GM12878 (cell line): ENCODE measurements around the gene MID1. TPM values are rescaled to one million over a fixed set of nuclear protein-coding genes. Genes with fewer than 3 reads are reported as not detected.

Experiments
- ATAC-seq: fragments of 200-7000 bp; cut with Tn5 transposase; 3 replicates; pipeline ENCODE4 v1.9.1; 2020; ENCODE audit warnings: mild to moderate bottlenecking, moderate library complexity
- BruUV-seq: library from RNA; stranded (reverse); fragments of 400-500 nt; replicated peaks from 2 replicates; lab custom pipeline; 2021; lab: Mats Ljungman, UMichigan
- CTCF ChIA-PET: fragments of 300-600 bp; sonication (Branson Sonifier 250); formaldehyde crosslinking; extraction: SDS; loops from one replicate; lab custom pipeline; 2021; ENCODE audit warnings: inconsistent platforms; lab: Yijun Ruan, JAX
- POLR2A ChIA-PET: fragments of 350-600 bp; formaldehyde crosslinking; extraction: SDS; loops from one replicate; lab custom pipeline; 2021; ENCODE audit warnings: inconsistent platforms; lab: Charles Lee
- RAD21 ChIA-PET: fragments of 300-600 bp; sonication (Branson Sonifier 250); formaldehyde crosslinking; loops from one replicate; lab custom pipeline; 2023; ENCODE audit warnings: antibody characterized with exemption; ENCODE audit not compliant: unreplicated experiment; lab: Charles Lee
- SMC1A ChIA-PET: fragments of 300-600 bp; sonication (Branson Sonifier 250); formaldehyde crosslinking; loops from one replicate; lab custom pipeline; 2023; ENCODE audit not compliant: unreplicated experiment, uncharacterized antibody; lab: Charles Lee
- DNase-seq: peaks from one replicate; pipeline ENCODE4 v3.0.0-alpha.2; 2011; ENCODE audit warnings: low read depth, low spot score
- FAIRE-seq: peaks from 3 replicates; lab custom pipeline; 2011; peaks lifted over from hg19 to GRCh38; lab: Jason Lieb, UNC
- H2AFZ ChIP-seq: 2 replicates; pipeline ENCODE4 v1.6.0; 2011; ENCODE audit warnings: low read depth, low read length, control low read depth; ENCODE audit not compliant: control insufficient read depth
- H3K27ac ChIP-seq: 2 replicates; pipeline ENCODE4 v1.5.1; 2011; ENCODE audit warnings: control low read depth; ENCODE audit not compliant: control insufficient read depth, insufficient read depth
- H3K27me3 ChIP-seq, 2 experiments: replicated peaks in 1 of 2; 2 replicates each; pipeline versions ENCODE4 v1.6.0 to v1.6.1; 2011; ENCODE audit warnings: low read length in 1 of 2; ENCODE audit not compliant: control insufficient read depth in 2 of 2, insufficient read depth in 2 of 2
- H3K36me3 ChIP-seq, 2 experiments: 2 replicates each; pipeline ENCODE4 v1.5.1; 2011; ENCODE audit warnings: low read length in 1 of 2; ENCODE audit not compliant: control insufficient read depth in 2 of 2, insufficient read depth in 2 of 2
- H3K4me1 ChIP-seq: 2 replicates; pipeline ENCODE4 v1.6.1; 2011; ENCODE audit warnings: mild to moderate bottlenecking, low read length, moderate library complexity, mixed read lengths; ENCODE audit not compliant: control insufficient read depth, insufficient read depth
- H3K4me2 ChIP-seq: 2 replicates; pipeline ENCODE4 v1.6.0; 2011; ENCODE audit warnings: control low read depth; ENCODE audit not compliant: control insufficient read depth, insufficient read depth
- H3K4me3 ChIP-seq: fragments of 200-600 bp; sonication (generic); 2 replicates; pipeline ENCODE4 v1.5.1; 2016
- H3K79me2 ChIP-seq: 2 replicates; pipeline ENCODE4 v1.6.0; 2011; ENCODE audit warnings: low read length; ENCODE audit not compliant: control insufficient read depth, insufficient read depth
- H3K9ac ChIP-seq: 2 replicates; pipeline ENCODE4 v1.8.0; 2011; ENCODE audit warnings: low read length, control low read depth, mixed read lengths; ENCODE audit not compliant: control insufficient read depth, insufficient read depth
- H3K9me3 ChIP-seq: replicated peaks from 3 replicates; pipeline ENCODE4 v1.5.1; 2011; ENCODE audit warnings: mild to moderate bottlenecking, low read length; ENCODE audit not compliant: control insufficient read depth, insufficient read depth
- H4K20me1 ChIP-seq: 2 replicates; pipeline ENCODE4 v1.6.0; 2011; ENCODE audit not compliant: control insufficient read depth, insufficient read depth
- CHD1 ChIP-seq: IDR thresholded peaks from 2 replicates; pipeline ENCODE4 v1.6.1; 2012; ENCODE audit warnings: low read depth, low read length, improper control_type of control experiment
- DPF2 ChIP-seq: fragments of 450-650 bp; IDR thresholded peaks from 2 replicates; pipeline ENCODE4 v1.6.1; 2017; ENCODE audit warnings: mild to moderate bottlenecking
- EED ChIP-seq: sonication (generic); IDR thresholded peaks from 2 replicates; pipeline ENCODE4 v1.6.1; 2016; ENCODE audit warnings: antibody characterized with exemption, low read depth
- HCFC1 ChIP-seq: fragments of 150-350 bp; IDR thresholded peaks from 2 replicates; pipeline ENCODE4 v1.6.1; 2014; ENCODE audit warnings: low read length
- IKZF2 ChIP-seq, 2 experiments: fragments of 450-650 bp; IDR thresholded peaks; 2 replicates each; pipeline ENCODE4 v1.6.1; 2017; ENCODE audit warnings: mild to moderate bottlenecking in 2 of 2, moderate library complexity in 2 of 2
- KLF5 ChIP-seq: fragments of 450-650 bp; IDR thresholded peaks from 2 replicates; pipeline ENCODE4 v1.6.1; 2014; ENCODE audit warnings: mild to moderate bottlenecking; ENCODE audit not compliant: partially characterized antibody
- RAD21 ChIP-seq: IDR thresholded peaks from 2 replicates; pipeline ENCODE4 v1.6.1; 2011; ENCODE audit warnings: mild to moderate bottlenecking, low read depth, low read length, moderate library complexity; ENCODE audit not compliant: insufficient read depth
- SPI1 ChIP-seq: IDR thresholded peaks from 2 replicates; pipeline ENCODE4 v1.6.1; 2011; ENCODE audit warnings: low read depth, mild to moderate bottlenecking, low read length, moderate library complexity, borderline replicate concordance; ENCODE audit not compliant: insufficient read depth
- SREBF1 ChIP-seq: IDR thresholded peaks from 2 replicates; pipeline ENCODE4 v1.6.1; 2012; ENCODE audit warnings: mild to moderate bottlenecking, low read length
- STAT1 ChIP-seq: fragments of 450-650 bp; conservative IDR thresholded peaks from 2 replicates; pipeline ENCODE4 v1.6.1; 2014; ENCODE audit warnings: antibody characterized with exemption, mild to moderate bottlenecking
- STAT3 ChIP-seq: IDR thresholded peaks from 2 replicates; pipeline ENCODE4 v1.6.1; 2011; ENCODE audit warnings: low read depth, low read length, improper control_type of control experiment
- ZBED1 ChIP-seq: IDR thresholded peaks from 2 replicates; pipeline ENCODE4 v1.6.1; 2016; ENCODE audit warnings: borderline replicate concordance
- ZBTB4 ChIP-seq: fragments of 450-650 bp; formaldehyde crosslinking; IDR thresholded peaks from 2 replicates; pipeline ENCODE4 v1.4.0; 2022; ENCODE audit warnings: mild to moderate bottlenecking, moderate library complexity
- WGBS: methylation state at CpG from one replicate; pipeline ENCODE4 v1.1.6; 2016; ENCODE audit warnings: low lambda C conversion rate; ENCODE audit not compliant: insufficient replicate concordance, insufficient coverage; ENCODE audit errors: missing lambda C conversion rate; 5-methylcytosine and 5-hydroxymethylcytosine counted together
- in situ Hi-C: fragments of 300-500 bp; cut with MboI; formaldehyde crosslinking; loops from 9 replicates; pipeline ENCODE4 v1.14.3; 2018; ENCODE audit warnings: mixed read lengths
- intact Hi-C: fragments of 100-400 bp; cut with micrococcal nuclease; formaldehyde crosslinking; loops from one replicate; pipeline ENCODE4 v1.14.2; 2022; ENCODE audit not compliant: unreplicated experiment
- polyA plus RNA-seq, 11 experiments: library from polyadenylated mRNA; depleted of rRNA in 4 of 11; unstranded in 6 of 11; stranded (reverse) in 5 of 11; fragments of >200 nt; fragmentation: Nextera tagmentation in 4 of 11; fragmentation: Illumina TruSeq in 1 of 11; extraction: Ambion mirVana in 4 of 11; extraction: Trizol in 1 of 11; gene quantifications; 1 replicate in 1 of 11; 2 replicates in 10 of 11; pipeline versions ENCODE4 v1.2.1 to v1.2.3, GENCODE V29; 2011 to 2016; ENCODE audit warnings: inconsistent platforms in 2 of 11, missing spikeins in 2 of 11, low read depth in 1 of 11
- total RNA-seq, 4 experiments: library from RNA; depleted of rRNA in 3 of 4; stranded (reverse); fragments of >200 nt in 3 of 4; fragmentation: Illumina TruSeq in 1 of 4; extraction: Trizol in 1 of 4; gene quantifications; 2 replicates each; pipeline versions ENCODE4 v1.2.1 to v1.2.3, GENCODE V29; 2013 to 2021
- TF ChIP-seq, protein P1 (sequence below): IDR thresholded peaks from 2 replicates; pipeline ENCODE4 v1.6.1; 2011; ENCODE audit warnings: mild to moderate bottlenecking, low read depth, low read length, moderate library complexity; ENCODE audit not compliant: insufficient replicate concordance

The MID1 gene
- total and polyA plus RNA-seq, 10 of the 15 experiments (the other 5 are each of a cell fraction or from before 2014, with no cell fraction given), result 0.04 to 0.51 (median 0.14) TPM; not detected in 1

DNA sequence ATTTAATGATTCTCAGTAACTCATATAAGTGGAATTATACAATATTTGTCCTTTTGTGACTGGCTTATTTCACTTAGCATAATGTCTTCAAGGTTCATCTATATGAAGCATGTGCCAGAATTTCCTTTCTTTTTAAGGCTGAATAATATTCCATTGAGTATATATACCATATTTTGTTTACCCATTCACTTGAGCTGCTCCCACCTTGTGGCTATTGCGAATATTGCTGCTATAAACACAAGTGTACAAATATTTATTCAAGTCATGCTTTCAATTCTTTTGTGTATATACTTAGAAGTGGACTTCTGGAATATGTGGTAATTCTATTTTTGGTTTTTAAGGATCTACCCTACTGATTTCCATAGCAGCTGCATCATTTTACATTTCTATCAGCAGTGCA is 219.1 kb downstream of the MID1 start:
- 0% methylated on average over 1 of the region's 1 CpG for WGBS

DNA sequence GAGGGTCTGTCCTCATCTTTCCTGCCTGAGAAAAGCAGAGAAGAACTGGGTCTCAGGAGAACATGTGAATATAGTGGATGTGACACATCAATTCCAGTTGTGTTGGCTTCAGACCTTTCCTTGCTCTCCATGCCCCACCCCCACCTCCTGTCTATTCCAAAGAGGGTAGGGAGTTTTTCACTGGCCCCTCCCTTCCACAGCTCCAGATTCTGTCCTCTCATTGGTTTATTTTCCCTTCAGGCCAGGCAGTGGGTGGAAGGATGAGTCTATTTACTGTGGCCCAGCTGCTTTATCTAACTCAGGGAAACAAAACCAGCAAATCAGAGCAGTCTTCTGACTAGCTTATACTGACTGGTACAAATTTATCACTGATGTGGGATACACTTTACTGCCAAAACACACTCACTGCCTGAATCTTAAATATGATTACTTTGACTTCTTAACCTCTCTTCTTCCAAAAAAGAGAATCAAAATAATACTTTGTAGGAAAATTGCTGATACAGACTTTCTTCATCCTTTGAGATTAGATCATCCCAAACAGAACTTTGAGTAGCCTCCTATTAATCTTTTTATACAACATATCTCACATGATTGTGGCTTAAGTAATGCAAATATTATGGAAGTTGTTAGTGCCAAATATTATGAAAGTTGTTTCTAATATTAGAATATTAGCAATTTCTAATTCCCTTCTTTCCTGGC is 221.2 kb downstream of the MID1 start:
- in situ Hi-C loops (no loop called here), intact Hi-C loops (loop anchor here (5.0 kb wide), 1 partner anchor 207 kb away; no protein-coding TSS in a partner anchor)
- Histone ChIP-seq H3K27me3 (no peaks in the 10 kb centered on the region), H3K4me3 (no peak overlapping the region), H3K9ac (no peak overlapping the region), H3K27ac (no peak overlapping the region), H2AFZ (no peak overlapping the region), H3K36me3 (no peaks in the 10 kb centered on the region), H3K4me1 (no peaks in the 10 kb centered on the region), H3K79me2 (no peaks in the 10 kb centered on the region), H3K4me2 (no peak overlapping the region), H3K9me3 (no peaks in the 10 kb centered on the region), H4K20me1 (no peaks in the 10 kb centered on the region; the same call in 1 of the 2 replicates)
- RAD21 ChIA-PET, result no interaction called here
- CTCF ChIA-PET, result interaction anchor here (0.6 kb wide), 1 partner anchor 646 kb away, joined by 3 read pairs; no protein-coding TSS in a partner anchor
- POLR2A ChIA-PET, result interaction anchor here (0.6 kb wide), 1 partner anchor 10 kb away, joined by 5 read pairs; no protein-coding TSS in a partner anchor
- SMC1A ChIA-PET, result interaction anchor here (2.7 kb wide), 1 partner anchor 209 kb away, joined by 13 read pairs; no protein-coding TSS in a partner anchor
- no peak for FAIRE-seq
- no peak for ATAC-seq
- DNase-seq, result no peak
- BruUV-seq, result no TSS peak
- no peak for TF ChIP-seq ZBTB4 (CRISPR knock-in tag)
- no peak for TF ChIP-seq ZBED1
- no peak for TF ChIP-seq STAT3
- TF ChIP-seq, protein P1, sequence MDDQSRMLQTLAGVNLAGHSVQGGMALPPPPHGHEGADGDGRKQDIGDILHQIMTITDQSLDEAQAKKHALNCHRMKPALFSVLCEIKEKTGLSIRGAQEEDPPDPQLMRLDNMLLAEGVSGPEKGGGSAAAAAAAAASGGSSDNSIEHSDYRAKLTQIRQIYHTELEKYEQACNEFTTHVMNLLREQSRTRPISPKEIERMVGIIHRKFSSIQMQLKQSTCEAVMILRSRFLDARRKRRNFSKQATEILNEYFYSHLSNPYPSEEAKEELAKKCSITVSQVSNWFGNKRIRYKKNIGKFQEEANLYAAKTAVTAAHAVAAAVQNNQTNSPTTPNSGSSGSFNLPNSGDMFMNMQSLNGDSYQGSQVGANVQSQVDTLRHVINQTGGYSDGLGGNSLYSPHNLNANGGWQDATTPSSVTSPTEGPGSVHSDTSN, result no peak
- TF ChIP-seq CHD1, result no peak
- TF ChIP-seq IKZF2 (IDR thresholded peaks at IDR 0.05), result no peak
- TF ChIP-seq STAT1, result no peak
- TF ChIP-seq DPF2, result no peak
- no peak for TF ChIP-seq HCFC1
- no peak for TF ChIP-seq SREBF1
- no peak for TF ChIP-seq KLF5
- TF ChIP-seq SPI1, result no peak

More for the DNA sequence above, 219.1 kb downstream of the MID1 start:
- ChIA-PET POLR2A (no interaction called here), RAD21 (interaction anchor here (1.0 kb wide), 1 partner anchor 211 kb away, joined by 6 read pairs; no protein-coding TSS in a partner anchor), CTCF (interaction anchor here (1.9 kb wide), 1 partner anchor 211 kb away, joined by 9 read pairs; no protein-coding TSS in a partner anchor), SMC1A (interaction anchor here (2.7 kb wide), 1 partner anchor 211 kb away, joined by 13 read pairs; no protein-coding TSS in a partner anchor)
- Histone ChIP-seq H3K36me3 (no peaks in the 10 kb centered on the region), H2AFZ (no peak overlapping the region), H3K27ac (no peak overlapping the region), H3K9me3 (no peaks in the 10 kb centered on the region), H3K27me3 (no peaks in the 10 kb centered on the region), H4K20me1 (no peaks in the 10 kb centered on the region; the same call in 1 of the 2 replicates), H3K79me2 (no peaks in the 10 kb centered on the region), H3K4me3 (no peak overlapping the region), H3K9ac (no peak overlapping the region), H3K4me2 (no peak overlapping the region), H3K4me1 (no peaks in the 10 kb centered on the region)
- in situ Hi-C loops (no loop called here), intact Hi-C loops (no loop called here)
- BruUV-seq, result no TSS peak
- FAIRE-seq (no peak), DNase-seq (no peak), ATAC-seq (no peak)
- TF ChIP-seq EED (no peak), RAD21 (peak; percentile 21; the same call in 1 of the 2 replicates)
